CD8-positive, alpha-beta memory T cell (primary cell): ENCODE results near the gene MAEA. TPM values are rescaled to one million over a fixed set of nuclear protein-coding genes. Genes with fewer than 3 reads are reported as not detected.

ENCODE experiments used
- CTCF ChIA-PET: fragments of 350-600 bp; sonication (Branson Sonifier 250); formaldehyde crosslinking; loops from one replicate; lab custom pipeline; 2021; ENCODE audit warnings: antibody characterized with exemption; lab: Charles Lee
- POLR2A ChIA-PET: fragments of 350-600 bp; sonication (Branson Sonifier 250); formaldehyde crosslinking; loops from one replicate; lab custom pipeline; 2021; ENCODE audit warnings: antibody characterized with exemption; lab: Charles Lee
- DNase-seq, 5 donors: peaks; one replicate each; pipeline versions ENCODE4 v3.0.0 to v3.0.0-alpha.2; 2020 to 2022; ENCODE audit warnings: mixed read lengths in 1 of 5
- H3K27ac ChIP-seq: one replicate; pipeline ENCODE4 v1.7.0; 2013; ENCODE audit warnings: low read depth, mild to moderate bottlenecking, low read length, moderate library complexity
- H3K27me3 ChIP-seq: 2 replicates; pipeline ENCODE4 v1.7.0; 2013; ENCODE audit warnings: low read length, mild to moderate bottlenecking; ENCODE audit not compliant: insufficient read depth, poor library complexity, severe bottlenecking
- H3K36me3 ChIP-seq: 2 replicates; pipeline ENCODE4 v1.7.0; 2013; ENCODE audit warnings: mild to moderate bottlenecking, low read length, moderate library complexity; ENCODE audit not compliant: insufficient read depth
- H3K4me1 ChIP-seq: 2 replicates; pipeline ENCODE4 v1.7.0; 2013; ENCODE audit warnings: mild to moderate bottlenecking, low read length, moderate library complexity; ENCODE audit not compliant: insufficient read depth
- H3K4me3 ChIP-seq: 2 replicates; pipeline ENCODE4 v1.7.0; 2013; ENCODE audit warnings: mild to moderate bottlenecking, low read length
- H3K9me3 ChIP-seq: 2 replicates; pipeline ENCODE4 v1.7.0; 2013; ENCODE audit warnings: mild to moderate bottlenecking, low read length
- H3K27ac Mint-ChIP-seq, 8 donors: one replicate each; pipeline ENCODE4 v1.8.0; 2020 to 2021; ENCODE audit warnings: mixed read lengths in 8 of 8, mild to moderate bottlenecking in 6 of 8, inconsistent platforms in 3 of 8, moderate library complexity in 3 of 8
- H3K27me3 Mint-ChIP-seq, 2 donors: one replicate each; pipeline ENCODE4 v1.8.0; 2020 to 2021; ENCODE audit warnings: mixed read lengths in 2 of 2, mild to moderate bottlenecking in 1 of 2, moderate library complexity in 1 of 2
- H3K36me3 Mint-ChIP-seq, 3 donors: one replicate each; pipeline ENCODE4 v1.8.0; 2020 to 2021; ENCODE audit warnings: mixed read lengths in 3 of 3, inconsistent platforms in 1 of 3, mild to moderate bottlenecking in 1 of 3
- H3K4me1 Mint-ChIP-seq, 3 donors: one replicate each; pipeline ENCODE4 v1.8.0; 2020 to 2021; ENCODE audit warnings: mixed read lengths in 3 of 3, inconsistent platforms in 1 of 3, mild to moderate bottlenecking in 1 of 3
- H3K4me3 Mint-ChIP-seq, 7 donors: one replicate each; pipeline ENCODE4 v1.8.0; 2020 to 2021; ENCODE audit warnings: mixed read lengths in 7 of 7, mild to moderate bottlenecking in 6 of 7, moderate library complexity in 4 of 7, inconsistent platforms in 2 of 7
- H3K9me3 Mint-ChIP-seq, 5 donors: one replicate each; pipeline ENCODE4 v1.8.0; 2020 to 2022; ENCODE audit warnings: mixed read lengths in 5 of 5, mild to moderate bottlenecking in 3 of 5, moderate library complexity in 2 of 5, inconsistent platforms in 1 of 5
- polyA plus RNA-seq: library from polyadenylated mRNA; unstranded; fragments of 300-500 nt; fragmentation: Illumina TruSeq; gene quantifications from one replicate; pipeline ENCODE4 v1.2.3, GENCODE V29; 2021
- total RNA-seq, 2 experiments: library from RNA; stranded (reverse); gene quantifications; one replicate each; pipeline ENCODE4 v1.2.3, GENCODE V29; 2021

Gene MAEA
- total and polyA plus RNA-seq, 3 experiments from 2014 or later: 59.4 to 75.3 (median 63.8) TPM

GRCh38 chr4:1293991-1294390, 4.3 kb downstream of the MAEA start:
- H3K27me3 Mint-ChIP-seq: peaks cover 0 to 1% of the 10 kb centered on the region in 2 donors
- H3K27ac Mint-ChIP-seq: peak overlapping the region in 5 of 8 donors; percentile 38 to 89 (median 75)
- ChIA-PET POLR2A (no interaction called here), CTCF (no interaction called here)
- H3K9me3 Mint-ChIP-seq: no peaks in the 10 kb centered on the region
- peaks cover 5% of the 10 kb centered on the region for H3K36me3 ChIP-seq
- peaks cover 52 to 73% (median 61%) of the 10 kb centered on the region in 3 donors for H3K4me1 Mint-ChIP-seq
- no peak for DNase-seq
- H3K27ac ChIP-seq: no peak overlapping the region
- no peak overlapping the region for H3K4me3 ChIP-seq
- no peaks in the 10 kb centered on the region for H3K27me3 ChIP-seq
- peak overlapping the region in 4 of 7 donors; percentile 32 to 78 (median 56) for H3K4me3 Mint-ChIP-seq
- no peaks in the 10 kb centered on the region for H3K9me3 ChIP-seq
- H3K4me1 ChIP-seq: peaks cover 45% of the 10 kb centered on the region
- H3K36me3 Mint-ChIP-seq: peaks cover 0 to 40% (median 0%) of the 10 kb centered on the region in 3 donors

GRCh38 chr4:1294424-1294823, 4.7 kb downstream of the MAEA start:
- H3K36me3 ChIP-seq: peaks cover 6% of the 10 kb centered on the region
- H3K4me1 ChIP-seq: peaks cover 45% of the 10 kb centered on the region
- Mint-ChIP-seq H3K27ac (peak overlapping the region in 1 of 8 donors; percentile 89), H3K4me1 (peaks cover 55 to 77% (median 64%) of the 10 kb centered on the region in 3 donors), H3K9me3 (no peaks in the 10 kb centered on the region), H3K4me3 (no peak overlapping the region), H3K27me3 (peaks cover 0 to 1% of the 10 kb centered on the region in 2 donors), H3K36me3 (peaks cover 0 to 45% (median 0%) of the 10 kb centered on the region in 3 donors)
- no peak overlapping the region for H3K27ac ChIP-seq
- H3K27me3 ChIP-seq: no peaks in the 10 kb centered on the region
- H3K4me3 ChIP-seq: no peak overlapping the region
- CTCF ChIA-PET: no interaction called here
- no peak for DNase-seq
- no peaks in the 10 kb centered on the region for H3K9me3 ChIP-seq
- POLR2A ChIA-PET: no interaction called here

GRCh38 chr4:1294891-1295290, 5.2 kb downstream of the MAEA start:
- no peak for DNase-seq
- no peaks in the 10 kb centered on the region for H3K9me3 ChIP-seq
- H3K4me1 ChIP-seq: peaks cover 45% of the 10 kb centered on the region
- peaks cover 9% of the 10 kb centered on the region for H3K36me3 ChIP-seq
- ChIA-PET POLR2A (interaction anchor here (0.7 kb wide), 1 partner anchor 9 kb away, joined by 3 read pairs; no protein-coding TSS in a partner anchor), CTCF (no interaction called here)
- no peak overlapping the region for H3K27ac ChIP-seq
- Mint-ChIP-seq H3K27ac (peak overlapping the region in 4 of 8 donors; percentile 41 to 67 (median 60)), H3K27me3 (peaks cover 0 to 1% of the 10 kb centered on the region in 2 donors), H3K4me1 (peaks cover 59 to 82% (median 69%) of the 10 kb centered on the region in 3 donors), H3K9me3 (no peaks in the 10 kb centered on the region), H3K36me3 (peaks cover 0 to 49% (median under 1%) of the 10 kb centered on the region in 3 donors), H3K4me3 (peak overlapping the region in 2 of 7 donors; percentile 37 to 40)
- no peaks in the 10 kb centered on the region for H3K27me3 ChIP-seq
- H3K4me3 ChIP-seq: no peak overlapping the region

DNA sequence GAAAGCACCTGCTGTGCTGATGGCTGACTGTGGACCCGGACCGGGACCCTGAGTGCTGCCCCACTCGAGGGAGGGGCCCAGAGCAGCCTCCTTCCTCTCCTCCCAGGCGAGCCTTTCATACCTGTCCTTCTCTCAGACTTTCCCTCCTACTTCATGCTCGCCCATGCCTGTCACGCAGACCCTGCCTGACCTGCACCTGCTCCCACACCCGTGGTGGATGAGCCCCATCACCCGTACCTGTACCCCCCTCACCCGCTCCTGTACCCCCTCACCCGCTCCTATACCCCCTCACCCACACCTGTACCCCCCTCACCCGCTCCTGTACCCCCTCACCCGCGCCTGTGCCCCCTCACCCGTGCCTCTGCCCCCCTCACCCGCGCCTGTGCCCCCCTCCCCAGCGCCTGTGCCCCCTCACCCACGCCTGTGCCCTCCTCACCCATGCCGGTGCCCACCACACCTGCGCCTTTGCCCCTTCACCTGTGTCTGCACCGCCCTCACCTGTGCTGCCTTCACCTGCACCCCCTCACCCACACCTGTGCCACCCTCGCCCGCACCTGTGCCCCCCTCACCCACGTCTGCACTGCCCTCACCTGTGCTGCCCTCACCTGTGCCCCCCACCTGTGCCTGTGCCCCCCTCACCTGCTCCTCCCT, 5.8 kb downstream of the MAEA start:
- Histone ChIP-seq H3K4me1 (peaks cover 42% of the 10 kb centered on the region), H3K27ac (no peak overlapping the region), H3K27me3 (no peaks in the 10 kb centered on the region), H3K36me3 (peaks cover 9% of the 10 kb centered on the region), H3K4me3 (no peak overlapping the region), H3K9me3 (no peaks in the 10 kb centered on the region)
- no peak for DNase-seq
- CTCF ChIA-PET: no interaction called here
- H3K27me3 Mint-ChIP-seq: peaks cover 0 to 1% of the 10 kb centered on the region in 2 donors
- POLR2A ChIA-PET: interaction anchor here (0.7 kb wide), 1 partner anchor 9 kb away, joined by 3 read pairs; no protein-coding TSS in a partner anchor
- H3K4me3 Mint-ChIP-seq: peak overlapping the region in 1 of 7 donors; percentile 29
- H3K4me1 Mint-ChIP-seq: peaks cover 58 to 84% (median 69%) of the 10 kb centered on the region in 3 donors
- H3K27ac Mint-ChIP-seq: peak overlapping the region in 5 of 8 donors; percentile 23 to 78 (median 55)
- peaks cover 0 to 54% (median 2%) of the 10 kb centered on the region in 3 donors for H3K36me3 Mint-ChIP-seq
- no peaks in the 10 kb centered on the region for H3K9me3 Mint-ChIP-seq

DNA sequence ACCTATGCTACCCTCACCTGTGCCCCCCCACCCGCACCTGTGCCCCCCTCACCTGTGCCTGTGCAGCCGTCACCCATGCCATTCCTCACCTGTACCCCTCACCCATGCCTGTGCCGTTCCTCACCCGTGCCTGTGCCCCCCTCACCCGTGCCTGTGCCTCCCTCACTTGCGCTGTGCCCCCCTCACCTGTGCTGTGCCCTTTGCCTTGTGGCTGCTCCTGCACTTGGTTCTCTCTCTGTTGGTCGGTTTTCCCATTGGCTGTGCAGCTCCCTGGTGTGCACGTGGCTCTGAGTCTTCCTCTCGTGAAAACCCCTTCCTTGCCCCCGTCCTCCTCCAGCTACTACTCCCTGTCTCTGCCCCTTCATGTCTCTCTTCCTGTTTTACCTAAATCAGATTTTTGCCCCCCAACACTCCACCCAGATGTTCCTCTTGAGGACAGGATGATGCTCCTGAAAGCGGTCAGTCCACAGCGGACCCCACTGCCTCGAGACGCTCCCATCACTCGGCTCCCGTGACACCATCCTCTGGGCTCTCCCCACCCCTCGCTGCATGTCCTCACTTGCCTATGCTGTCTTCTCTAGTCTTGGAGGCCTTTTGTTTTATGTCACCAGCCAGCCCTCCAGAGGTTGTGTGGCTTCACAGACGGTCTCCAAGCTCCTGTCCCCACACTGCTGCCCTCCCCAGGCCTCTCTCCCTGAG, 6.8 kb downstream of the MAEA start:
- H3K36me3 ChIP-seq: peaks cover 9% of the 10 kb centered on the region
- peaks cover 0 to 61% (median 2%) of the 10 kb centered on the region in 3 donors for H3K36me3 Mint-ChIP-seq
- no peaks in the 10 kb centered on the region for H3K9me3 ChIP-seq
- H3K27me3 Mint-ChIP-seq: peaks cover 0 to 1% of the 10 kb centered on the region in 2 donors
- peaks cover 32% of the 10 kb centered on the region for H3K4me1 ChIP-seq
- DNase-seq: no peak
- H3K27ac Mint-ChIP-seq: peak overlapping the region in 5 of 8 donors; percentile 73 to 96 (median 85)
- peaks cover 57 to 83% (median 68%) of the 10 kb centered on the region in 3 donors for H3K4me1 Mint-ChIP-seq
- H3K4me3 ChIP-seq: no peak overlapping the region
- peak overlapping the region in 1 of 7 donors; percentile 9 for H3K4me3 Mint-ChIP-seq
- H3K9me3 Mint-ChIP-seq: no peaks in the 10 kb centered on the region
- POLR2A ChIA-PET: no interaction called here
- H3K27ac ChIP-seq: no peak overlapping the region
- no peaks in the 10 kb centered on the region for H3K27me3 ChIP-seq
- CTCF ChIA-PET: interaction anchor here (0.9 kb wide), 1 partner anchor 29 kb away, joined by 3 read pairs; no protein-coding TSS in a partner anchor

DNA sequence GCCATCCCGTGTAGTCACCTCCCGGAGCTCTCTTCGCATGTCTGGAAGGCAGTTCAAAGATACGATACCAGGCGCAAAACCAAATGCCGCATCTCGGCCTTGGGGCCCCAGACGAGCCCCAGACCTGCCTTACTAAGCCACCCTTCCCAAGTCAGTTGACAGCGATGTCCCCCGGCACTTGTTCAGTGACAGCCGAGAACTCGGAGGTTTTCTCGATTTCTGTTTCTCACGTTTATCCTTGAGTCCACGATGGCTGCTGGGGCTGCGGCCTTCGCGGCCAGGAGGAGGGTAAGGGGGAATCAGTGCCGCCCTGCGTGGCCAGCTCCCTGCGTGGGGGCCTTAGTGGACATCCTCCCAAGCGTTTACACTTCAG, 7.3 kb downstream of the MAEA start:
- Mint-ChIP-seq H3K4me1 (peaks cover 52 to 83% (median 68%) of the 10 kb centered on the region in 3 donors), H3K27me3 (peaks cover 0 to 1% of the 10 kb centered on the region in 2 donors), H3K9me3 (no peaks in the 10 kb centered on the region), H3K36me3 (peaks cover 0 to 65% (median 2%) of the 10 kb centered on the region in 3 donors), H3K4me3 (peak overlapping the region in 1 of 7 donors; percentile 21), H3K27ac (peak overlapping the region in 6 of 8 donors; percentile 45 to 96 (median 84))
- ChIA-PET POLR2A (no interaction called here), CTCF (interaction anchor here (0.9 kb wide), 1 partner anchor 30 kb away, joined by 3 read pairs; no protein-coding TSS in a partner anchor)
- Histone ChIP-seq H3K4me3 (no peak overlapping the region), H3K27me3 (no peaks in the 10 kb centered on the region), H3K4me1 (peaks cover 27% of the 10 kb centered on the region), H3K36me3 (peaks cover 9% of the 10 kb centered on the region), H3K9me3 (no peaks in the 10 kb centered on the region), H3K27ac (no peak overlapping the region)
- no peak for DNase-seq

- peak overlapping the region in 7 of 8 donors; percentile 70 to 97 (median 85) for H3K27ac Mint-ChIP-seq
- H3K27me3 ChIP-seq: no peaks in the 10 kb centered on the region
- peaks cover 47 to 79% (median 63%) of the 10 kb centered on the region in 3 donors for H3K4me1 Mint-ChIP-seq
- peaks cover 21% of the 10 kb centered on the region for H3K4me1 ChIP-seq
- H3K36me3 Mint-ChIP-seq: peaks cover 0 to 64% (median 4%) of the 10 kb centered on the region in 3 donors
- ChIA-PET CTCF (interaction anchor here (0.9 to 2.1 kb wide), 2 partner anchors 12 to 30 kb away, joined by 3 to 6 read pairs; no protein-coding TSS in a partner anchor), POLR2A (no interaction called here)
- no peak overlapping the region for H3K4me3 ChIP-seq
- no peaks in the 10 kb centered on the region for H3K9me3 Mint-ChIP-seq
- DNase-seq: peak in 2 of 5 donors; percentile 53 to 57
- H3K27ac ChIP-seq: peak overlapping the region; percentile 38
- H3K4me3 Mint-ChIP-seq: peak overlapping the region in 3 of 7 donors; percentile 21 to 57 (median 28)
- no peaks in the 10 kb centered on the region for H3K9me3 ChIP-seq
- peaks cover 9% of the 10 kb centered on the region for H3K36me3 ChIP-seq
- peaks cover 0 to 1% of the 10 kb centered on the region in 2 donors for H3K27me3 Mint-ChIP-seq
These were observed 8.0 kb downstream of the MAEA start for GRCh38 chr4:1297456-1298325.
